HepG2 (cell line): ENCODE measurements around the gene EBF4. TPM values are rescaled to one million over a fixed set of nuclear protein-coding genes. Genes with fewer than 3 reads are reported as not detected.

Experiments used
- ATAC-seq: fragments of 200-7000 bp; cut with Tn5 transposase; 3 replicates; pipeline ENCODE4 v1.9.1; 2020; ENCODE audit warnings: mild to moderate bottlenecking, moderate library complexity
- BruUV-seq: library from RNA; stranded (reverse); fragments of 400-500 nt; replicated peaks from 2 replicates; lab custom pipeline; 2021; lab: Mats Ljungman, UMichigan
- CTCF ChIA-PET: fragments of 300-600 bp; formaldehyde crosslinking; extraction: SDS; loops from one replicate; lab custom pipeline; 2021; ENCODE audit warnings: low total read pairs, inconsistent platforms, low intra/inter-chr PET ratio; lab: Yijun Ruan, JAX
- POLR2A ChIA-PET: fragments of 350-600 bp; sonication (Branson Sonifier 250); formaldehyde crosslinking; loops from one replicate; lab custom pipeline; 2020; ENCODE audit warnings: antibody characterized with exemption, inconsistent platforms; lab: Yijun Ruan, JAX
- DNase-seq: peaks from one replicate; pipeline ENCODE4 v3.0.0-alpha.2; 2015; ENCODE audit warnings: low spot score
- FAIRE-seq: peaks from 3 replicates; lab custom pipeline; 2011; peaks lifted over from hg19 to GRCh38; lab: Jason Lieb, UNC
- H2AFZ ChIP-seq: one replicate; pipeline ENCODE4 v1.6.1; 2011; ENCODE audit warnings: low read length, inconsistent platforms
- H3K27ac ChIP-seq: fragments of 300-600 bp; 3 replicates; pipeline ENCODE4 v1.8.0; 2011; ENCODE audit warnings: mixed run types, mild to moderate bottlenecking, mixed read lengths, low read length, inconsistent platforms; ENCODE audit not compliant: insufficient read depth; ENCODE audit errors: extremely low read length
- H3K27me3 ChIP-seq, 2 experiments: fragments of 200-600 bp in 1 of 2; 2 replicates in 1 of 2; 3 replicates in 1 of 2; pipeline versions ENCODE4 v1.6.0 to v1.8.0; 2011; ENCODE audit warnings: low read length in 2 of 2, mild to moderate bottlenecking in 2 of 2, moderate library complexity in 2 of 2, inconsistent platforms in 1 of 2; ENCODE audit not compliant: insufficient read depth in 2 of 2, control insufficient read depth in 1 of 2
- H3K36me3 ChIP-seq, 2 experiments: fragments of 200-600 bp in 1 of 2; replicated peaks in 1 of 2; 2 replicates in 1 of 2; 3 replicates in 1 of 2; pipeline versions ENCODE4 v1.5.1 to v1.8.0; 2011; ENCODE audit warnings: low read length in 2 of 2, inconsistent platforms in 1 of 2; ENCODE audit not compliant: insufficient read depth in 2 of 2, control insufficient read depth in 1 of 2
- H3K4me1 ChIP-seq: 2 replicates; pipeline ENCODE4 v1.5.1; 2012; ENCODE audit warnings: low read length, inconsistent platforms; ENCODE audit not compliant: insufficient read depth
- H3K4me2 ChIP-seq: 2 replicates; pipeline ENCODE4 v1.6.0; 2011; ENCODE audit warnings: low read depth, low read length, inconsistent platforms
- H3K4me3 ChIP-seq, 3 experiments: fragments of 200-600 bp in 1 of 3; sonication (generic), shearing (Covaris generic) in 1 of 3; replicated peaks in 1 of 3; 2 replicates each; pipeline ENCODE4 v1.5.1; 2011 to 2016; ENCODE audit warnings: low read length in 3 of 3, inconsistent platforms in 2 of 3, low read depth in 2 of 3, mild to moderate bottlenecking in 2 of 3, control low read depth in 1 of 3, mixed read lengths in 1 of 3; ENCODE audit not compliant: insufficient read depth in 1 of 3
- H3K79me2 ChIP-seq: one replicate; pipeline ENCODE4 v1.6.1; 2011; ENCODE audit warnings: low read length, inconsistent platforms; ENCODE audit not compliant: insufficient read depth
- H3K9ac ChIP-seq: 2 replicates; pipeline ENCODE4 v1.6.0; 2011; ENCODE audit warnings: mild to moderate bottlenecking, low read depth, low read length, inconsistent platforms; ENCODE audit not compliant: insufficient read depth
- H3K9me3 ChIP-seq: 2 replicates; pipeline ENCODE4 v1.5.1; 2012; ENCODE audit warnings: mild to moderate bottlenecking, low read length
- H4K20me1 ChIP-seq: 2 replicates; pipeline ENCODE4 v1.6.0; 2011; ENCODE audit warnings: inconsistent platforms, mild to moderate bottlenecking, low read length, moderate library complexity; ENCODE audit not compliant: insufficient read depth
- FIP1L1 ChIP-seq: fragments of 200-400 bp; formaldehyde crosslinking; IDR thresholded peaks from 2 replicates; pipeline ENCODE4 v1.6.1; 2018; ENCODE audit warnings: low read depth, mild to moderate bottlenecking, low read length, moderate library complexity, borderline replicate concordance; ENCODE audit not compliant: insufficient read depth
- GPN1 ChIP-seq: sonication (generic); formaldehyde crosslinking; IDR thresholded peaks from 2 replicates; pipeline ENCODE4 v1.5.1; 2020; ENCODE audit warnings: missing genetic modification reagents, borderline replicate concordance
- HNF4G ChIP-seq, 2 experiments: sonication (generic) in 1 of 2; formaldehyde crosslinking in 1 of 2; IDR thresholded peaks; 2 replicates each; pipeline versions ENCODE4 v1.4.0 to v1.6.1; 2011 to 2020; ENCODE audit warnings: borderline replicate concordance in 2 of 2, low read depth in 2 of 2, mild to moderate bottlenecking in 2 of 2, low read length in 1 of 2, missing genetic modification reagents in 1 of 2, moderate library complexity in 1 of 2
- HNRNPH1 ChIP-seq: fragments of 200-400 bp; formaldehyde crosslinking; optimal IDR thresholded peaks from 2 replicates; pipeline ENCODE3; 2017; ENCODE audit warnings: mild to moderate bottlenecking, low read depth, low read length
- NFE2L1 ChIP-seq: sonication (generic); formaldehyde crosslinking; IDR thresholded peaks from 2 replicates; pipeline ENCODE4 v1.4.0; 2020; ENCODE audit warnings: missing genetic modification reagents, mild to moderate bottlenecking, borderline replicate concordance
- ONECUT2 ChIP-seq: sonication (generic); formaldehyde crosslinking; IDR thresholded peaks from 2 replicates; pipeline ENCODE4 v1.4.0; 2020; ENCODE audit warnings: missing genetic modification reagents
- PHB2 ChIP-seq: fragments of 450-650 bp; IDR thresholded peaks from 2 replicates; pipeline ENCODE4 v1.6.1; 2018; ENCODE audit not compliant: partially characterized antibody
- ZBTB26 ChIP-seq: IDR thresholded peaks from 2 replicates; pipeline ENCODE4 v1.6.1; 2016; ENCODE audit warnings: missing compliant biosample characterization, missing genetic modification reagents, borderline replicate concordance
- ZFP1 ChIP-seq: IDR thresholded peaks from 2 replicates; pipeline ENCODE4 v1.6.1; 2016
- ZNF770 ChIP-seq: sonication (generic); formaldehyde crosslinking; IDR thresholded peaks from 2 replicates; pipeline ENCODE4 v1.5.0; 2020; ENCODE audit warnings: mild to moderate bottlenecking, missing genetic modification reagents
- ZNF776 ChIP-seq: sonication (generic); formaldehyde crosslinking; IDR thresholded peaks from 2 replicates; pipeline ENCODE4 v1.4.0; 2020; ENCODE audit warnings: mild to moderate bottlenecking, missing genetic modification reagents
- WGBS: methylation state at CpG from one replicate; pipeline ENCODE4 v1.1.6; 2017; ENCODE audit warnings: low lambda C conversion rate; 5-methylcytosine and 5-hydroxymethylcytosine counted together
- in situ Hi-C: cut with HindIII; loops from 2 replicates; pipeline ENCODE4 v1.10.0; 2017; ENCODE audit warnings: low pct_unique_long_range_greater_than_20kb; ENCODE audit not compliant: extremely low pct_ligation_motif_present
- intact Hi-C: fragments of 100-400 bp; cut with micrococcal nuclease; formaldehyde crosslinking; loops from one replicate; pipeline ENCODE4 v1.10.0; 2022; ENCODE audit not compliant: unreplicated experiment
- polyA plus RNA-seq, 8 experiments: library from polyadenylated mRNA; depleted of rRNA in 3 of 8; stranded (reverse) in 7 of 8; unstranded in 1 of 8; fragments of >200 nt; fragmentation: Illumina TruSeq in 4 of 8; extraction: Trizol in 4 of 8; gene quantifications; 2 replicates each; pipeline versions ENCODE4 v1.2.1 to v1.2.3, GENCODE V29; 2011 to 2016; ENCODE audit warnings: low read depth in 4 of 8, missing spikeins in 1 of 8, mixed read lengths in 1 of 8; ENCODE audit not compliant: insufficient read depth in 1 of 8
- total RNA-seq, 5 experiments: library from RNA; depleted of rRNA; stranded (reverse); fragments of >200 nt; fragmentation: Illumina TruSeq; extraction: Trizol; gene quantifications; 2 replicates each; pipeline ENCODE4 v1.2.3, GENCODE V29; 2016; ENCODE audit warnings: low read depth in 1 of 5

The EBF4 gene
- total and polyA plus RNA-seq, 2 of the 13 experiments (the other 11 are each of a cell fraction or from before 2014, with no cell fraction given), result 0.84 to 2.2 TPM

GRCh38 chr20:2705931-2706645 lies 13.5 kb downstream of the EBF4 start:
- TF ChIP-seq ZBTB26 (CRISPR knock-in tag) (peak; percentile 91), GPN1 (CRISPR knock-in tag) (no peak), FIP1L1 (no peak), HNRNPH1 (peak; percentile 32)
- peaks cover 28 to 79% of the 10 kb centered on the region in 2 experiments; a peak in 4 of 5 replicates for H3K27me3 ChIP-seq
- H3K9ac ChIP-seq, result no peak overlapping the region
- whole genome bisulfite sequencing, result 28% methylated on average over 12 of the region's 14 CpGs
- no peak overlapping the region for H2AFZ ChIP-seq
- ATAC-seq, result peak; percentile 16; the same call in 2 of the 3 replicates
- H3K79me2 ChIP-seq, result no peaks in the 10 kb centered on the region
- in situ Hi-C loops (no loop called here), intact Hi-C loops (no loop called here)
- H3K27ac ChIP-seq, result no peak overlapping the region
- ChIA-PET CTCF (no interaction called here), POLR2A (no interaction called here)
- peak overlapping the region; percentile 9; the same call in 1 of the 2 replicates for H3K4me2 ChIP-seq
- no peaks in the 10 kb centered on the region for H3K9me3 ChIP-seq
- H3K4me3 ChIP-seq, result no peak overlapping the region
- peaks cover 14% of the 10 kb centered on the region for H3K4me1 ChIP-seq
- no peak for DNase-seq
- no peak for FAIRE-seq
- H3K36me3 ChIP-seq, result no peaks in the 10 kb centered on the region
- no TSS peak for BruUV-seq
- no peaks in the 10 kb centered on the region for H4K20me1 ChIP-seq

GRCh38 chr20:2706688-2707352 lies 14.2 kb downstream of the EBF4 start:
- WGBS, result 13% methylated on average over 6 of the region's 6 CpGs
- TF ChIP-seq ONECUT2 (CRISPR knock-in tag), result no peak
- no peak for TF ChIP-seq HNF4G (IDR thresholded peaks at IDR 0.05; ENCODE audit: borderline replicate concordance, low read depth, low read length)
- no peak for TF ChIP-seq HNF4G (CRISPR knock-in tag; IDR thresholded peaks at IDR 0.05; ENCODE audit: borderline replicate concordance, low read depth)
- TF ChIP-seq ZNF770 (CRISPR knock-in tag), result no peak
- TF ChIP-seq ZFP1 (CRISPR knock-in tag), result no peak
- TF ChIP-seq PHB2, result no peak
- TF ChIP-seq ZNF776, result no peak
- TF ChIP-seq NFE2L1 (CRISPR knock-in tag), result no peak

More at GRCh38 chr20:2706688-2707352, 14.2 kb downstream of the EBF4 start:
- H3K27ac ChIP-seq, result no peak overlapping the region
- no peaks in the 10 kb centered on the region for H3K9me3 ChIP-seq
- H3K4me2 ChIP-seq, result peak overlapping the region; percentile 9
- H3K4me1 ChIP-seq, result peaks cover 14% of the 10 kb centered on the region
- CTCF ChIA-PET, result no interaction called here
- no peaks in the 10 kb centered on the region for H3K36me3 ChIP-seq
- BruUV-seq, result no TSS peak
- in situ Hi-C loops, result no loop called here
- H3K9ac ChIP-seq, result no peak overlapping the region
- FAIRE-seq (no peak), ATAC-seq (peak; percentile 15; the same call in 2 of the 3 replicates), DNase-seq (no peak)
- peaks cover 22 to 78% of the 10 kb centered on the region in 2 experiments; a peak in 4 of 5 replicates for H3K27me3 ChIP-seq
- H3K79me2 ChIP-seq, result no peaks in the 10 kb centered on the region
- H2AFZ ChIP-seq, result no peak overlapping the region
- intact Hi-C loops, result no loop called here
- no peak overlapping the region for H3K4me3 ChIP-seq
- no peaks in the 10 kb centered on the region for H4K20me1 ChIP-seq
- POLR2A ChIA-PET, result no interaction called here
